HFFc6 (cell line): ENCODE data around the gene RNF130. TPM values are rescaled to one million over a fixed set of nuclear protein-coding genes. Genes with fewer than 3 reads are reported as not detected.

ENCODE experiments used
- DNase-seq: peaks from one replicate; pipeline ENCODE4 v3.0.0-alpha.2; 2018
- H3K27ac Mint-ChIP-seq: 2 replicates; pipeline ENCODE4 v1.8.0; 2020; ENCODE audit warnings: mild to moderate bottlenecking, mixed read lengths
- H3K27me3 Mint-ChIP-seq: 2 replicates; pipeline ENCODE4 v1.8.0; 2021; ENCODE audit warnings: mild to moderate bottlenecking, moderate library complexity, mixed read lengths; ENCODE audit not compliant: insufficient read depth
- H3K36me3 Mint-ChIP-seq: 2 replicates; pipeline ENCODE4 v1.8.0; 2021; ENCODE audit warnings: low read depth, mixed read lengths
- H3K4me1 Mint-ChIP-seq: 2 replicates; pipeline ENCODE4 v1.8.0; 2020; ENCODE audit warnings: low read depth, mixed read lengths
- H3K4me3 Mint-ChIP-seq: 2 replicates; pipeline ENCODE4 v1.8.0; 2020; ENCODE audit warnings: mild to moderate bottlenecking, moderate library complexity, mixed read lengths
- H3K9me3 Mint-ChIP-seq: 2 replicates; pipeline ENCODE4 v1.8.0; 2020; ENCODE audit warnings: mild to moderate bottlenecking, mixed read lengths
- total RNA-seq, 6 experiments: library from RNA; stranded (reverse); fragmentation: NEBNext Ultra II Directional; extraction: Animal tissue kit (Norgen Biotek cat#: 25700); gene quantifications; 2 replicates in 1 of 6; 3 replicates in 5 of 6; pipeline ENCODE4 v1.2.3, GENCODE V29; 2021
- TF ChIP-seq, protein P1 (sequence below): fragments of 200-600 bp; sonication (generic); IDR thresholded peaks from 2 replicates; pipeline ENCODE4 v1.5.0; 2021; ENCODE audit warnings: antibody characterized with exemption, mild to moderate bottlenecking

Gene RNF130
- total RNA-seq, 6 experiments from 2014 or later: 0.37 to 7.5 (median 0.93) TPM

DNA sequence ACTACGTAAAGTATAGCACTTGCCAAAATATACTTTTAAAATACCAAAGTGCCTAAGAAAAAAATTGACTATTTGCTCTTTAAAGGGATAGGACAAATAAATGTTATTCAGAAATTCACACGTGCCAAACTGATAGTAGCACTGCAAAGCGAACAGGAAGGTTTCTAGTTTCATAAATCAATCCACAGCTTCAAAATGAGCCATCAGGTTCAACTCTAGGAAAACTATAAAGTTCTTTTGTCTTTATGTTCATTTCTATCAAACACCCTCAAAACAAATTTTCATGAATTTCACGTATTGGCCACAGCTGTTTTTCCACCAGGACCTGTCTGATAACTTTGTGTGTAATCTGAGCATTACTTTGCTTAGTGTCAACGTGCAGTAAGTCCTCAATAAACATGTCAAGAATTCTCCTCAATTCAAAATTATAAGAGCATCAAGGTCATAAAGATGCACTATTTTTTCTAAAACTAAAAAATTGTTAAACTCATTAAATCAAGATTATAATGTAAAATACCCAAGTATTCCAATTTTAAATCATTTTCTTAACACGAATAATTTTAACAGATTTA is 3.0 kb downstream of the RNF130 start:
- DNase-seq: no peak
- peaks cover 4% of the 10 kb centered on the region; the same call in 1 of the 2 replicates for H3K36me3 Mint-ChIP-seq
- no peak overlapping the region for H3K27ac Mint-ChIP-seq
- H3K4me3 Mint-ChIP-seq: no peak overlapping the region
- TF ChIP-seq, protein P1, sequence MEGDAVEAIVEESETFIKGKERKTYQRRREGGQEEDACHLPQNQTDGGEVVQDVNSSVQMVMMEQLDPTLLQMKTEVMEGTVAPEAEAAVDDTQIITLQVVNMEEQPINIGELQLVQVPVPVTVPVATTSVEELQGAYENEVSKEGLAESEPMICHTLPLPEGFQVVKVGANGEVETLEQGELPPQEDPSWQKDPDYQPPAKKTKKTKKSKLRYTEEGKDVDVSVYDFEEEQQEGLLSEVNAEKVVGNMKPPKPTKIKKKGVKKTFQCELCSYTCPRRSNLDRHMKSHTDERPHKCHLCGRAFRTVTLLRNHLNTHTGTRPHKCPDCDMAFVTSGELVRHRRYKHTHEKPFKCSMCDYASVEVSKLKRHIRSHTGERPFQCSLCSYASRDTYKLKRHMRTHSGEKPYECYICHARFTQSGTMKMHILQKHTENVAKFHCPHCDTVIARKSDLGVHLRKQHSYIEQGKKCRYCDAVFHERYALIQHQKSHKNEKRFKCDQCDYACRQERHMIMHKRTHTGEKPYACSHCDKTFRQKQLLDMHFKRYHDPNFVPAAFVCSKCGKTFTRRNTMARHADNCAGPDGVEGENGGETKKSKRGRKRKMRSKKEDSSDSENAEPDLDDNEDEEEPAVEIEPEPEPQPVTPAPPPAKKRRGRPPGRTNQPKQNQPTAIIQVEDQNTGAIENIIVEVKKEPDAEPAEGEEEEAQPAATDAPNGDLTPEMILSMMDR: no peak
- H3K9me3 Mint-ChIP-seq: peaks cover 24% of the 10 kb centered on the region
- peaks cover 11% of the 10 kb centered on the region for H3K27me3 Mint-ChIP-seq
- H3K4me1 Mint-ChIP-seq: no peaks in the 10 kb centered on the region

DNA sequence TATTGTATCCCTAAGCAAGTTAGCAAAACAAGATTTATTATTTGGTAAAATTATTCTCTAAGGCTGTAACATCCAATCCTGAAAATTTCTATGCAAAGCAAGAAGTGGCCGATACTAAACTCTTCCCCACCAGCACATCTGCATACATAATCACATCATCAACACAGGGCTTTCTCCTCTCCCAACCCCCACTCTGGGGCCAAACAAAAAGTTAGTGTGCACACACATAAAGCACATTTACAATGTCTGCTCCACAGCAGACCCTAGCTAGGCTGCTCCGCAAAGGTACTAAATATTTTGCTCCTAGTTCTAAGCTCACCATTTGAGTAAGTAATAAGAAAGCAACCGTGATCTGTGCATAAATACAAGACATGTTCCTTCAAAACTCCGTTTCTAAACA is 3.6 kb downstream of the RNF130 start:
- DNase-seq: no peak
- Mint-ChIP-seq H3K36me3 (peaks cover 4% of the 10 kb centered on the region; the same call in 1 of the 2 replicates), H3K4me1 (no peaks in the 10 kb centered on the region), H3K9me3 (peaks cover 19% of the 10 kb centered on the region), H3K4me3 (no peak overlapping the region), H3K27me3 (peaks cover 11% of the 10 kb centered on the region), H3K27ac (no peak overlapping the region)
- TF ChIP-seq, protein P1: no peak

DNA sequence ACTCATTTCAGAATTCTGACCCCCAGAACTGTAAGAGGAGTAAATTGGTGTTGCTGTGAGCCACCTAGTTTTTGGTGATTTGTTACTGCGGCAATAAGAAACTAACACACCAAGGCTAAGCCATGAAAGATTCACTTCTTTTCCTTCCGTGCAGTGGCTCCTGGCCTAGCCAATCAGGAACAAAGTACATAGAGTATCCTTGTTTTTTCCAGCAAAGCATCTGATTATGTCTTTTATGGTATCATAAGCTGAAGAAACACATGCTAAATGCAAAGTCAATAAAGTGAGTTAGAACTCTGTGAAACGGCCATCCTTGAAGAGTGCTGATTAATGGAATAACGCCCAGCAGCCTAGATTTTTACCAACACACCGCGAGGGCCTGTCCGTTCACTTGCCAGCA is 11.4 kb downstream of the RNF130 start:
- H3K27me3 Mint-ChIP-seq: peaks cover 2% of the 10 kb centered on the region
- H3K27ac Mint-ChIP-seq: no peak overlapping the region
- H3K4me3 Mint-ChIP-seq: no peak overlapping the region
- H3K36me3 Mint-ChIP-seq: no peaks in the 10 kb centered on the region
- TF ChIP-seq, protein P1: no peak
- H3K9me3 Mint-ChIP-seq: peaks cover 22% of the 10 kb centered on the region
- no peaks in the 10 kb centered on the region for H3K4me1 Mint-ChIP-seq
- no peak for DNase-seq

DNA sequence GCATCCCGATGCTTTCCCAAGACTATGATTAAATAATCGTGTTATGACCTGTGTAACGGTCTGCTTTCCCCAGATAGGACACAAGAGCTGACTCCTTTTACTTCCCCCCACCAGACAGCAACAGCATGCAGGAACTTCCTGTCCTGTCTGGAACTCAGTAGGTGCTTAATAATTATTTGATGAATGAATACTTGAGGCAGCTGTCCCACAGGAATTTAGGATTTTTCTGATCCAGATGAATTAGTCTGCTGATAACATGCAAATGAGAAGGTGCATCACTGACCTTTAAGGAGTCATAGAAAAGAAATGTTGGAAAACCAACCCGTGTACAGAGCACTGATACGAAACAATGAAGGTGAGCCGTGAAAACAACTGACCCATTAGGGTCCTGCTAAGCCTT is 12.2 kb downstream of the RNF130 start:
- Mint-ChIP-seq H3K4me1 (no peaks in the 10 kb centered on the region), H3K27ac (no peak overlapping the region), H3K9me3 (peaks cover 17% of the 10 kb centered on the region; the same call in 1 of the 2 replicates), H3K27me3 (peaks cover 2% of the 10 kb centered on the region), H3K4me3 (no peak overlapping the region), H3K36me3 (no peaks in the 10 kb centered on the region)
- no peak for DNase-seq
- TF ChIP-seq, protein P1: no peak

DNA sequence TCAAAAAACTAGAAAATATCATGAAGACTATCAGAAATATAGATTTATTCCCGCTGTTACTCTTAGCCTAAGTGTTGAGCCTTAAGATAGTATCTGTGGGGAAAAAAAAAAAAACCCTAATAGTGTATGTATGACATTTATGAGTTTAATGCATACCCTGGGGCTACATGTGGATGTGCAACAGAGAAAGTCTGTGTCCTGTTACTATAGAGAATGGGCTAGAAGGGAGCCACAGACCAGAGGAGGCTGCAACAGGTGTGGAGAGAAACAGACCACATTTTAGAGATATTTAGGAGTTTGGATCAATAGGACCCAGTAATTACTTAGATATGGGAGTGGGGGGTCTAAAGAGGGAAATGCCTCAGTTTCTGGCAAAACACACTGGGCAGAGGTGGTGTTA is 15.4 kb downstream of the RNF130 start:
- TF ChIP-seq, protein P1: no peak
- H3K27ac Mint-ChIP-seq: no peak overlapping the region
- peaks cover 11% of the 10 kb centered on the region; the same call in 1 of the 2 replicates for H3K9me3 Mint-ChIP-seq
- H3K36me3 Mint-ChIP-seq: no peaks in the 10 kb centered on the region
- peaks cover 2% of the 10 kb centered on the region for H3K27me3 Mint-ChIP-seq
- DNase-seq: no peak
- no peaks in the 10 kb centered on the region for H3K4me1 Mint-ChIP-seq
- no peak overlapping the region for H3K4me3 Mint-ChIP-seq
